WTC11 (cell line): ENCODE results near the gene ROR2. TPM values are rescaled to one million over a fixed set of nuclear protein-coding genes. Genes with fewer than 3 reads are reported as not detected.

Source experiments
- ATAC-seq: fragments of 200-7000 bp; cut with Tn5 transposase; 2 replicates; pipeline ENCODE4 v1.10.0; 2021; ENCODE audit warnings: mild to moderate bottlenecking, moderate library complexity
- CTCF ChIA-PET: fragments of 300-600 bp; sonication (Branson Sonifier 250); formaldehyde crosslinking; loops from one replicate; lab custom pipeline; 2021; ENCODE audit warnings: antibody characterized with exemption; lab: Charles Lee
- POLR2A ChIA-PET: fragments of 350-600 bp; sonication (Branson Sonifier 250); formaldehyde crosslinking; loops from one replicate; lab custom pipeline; 2021; ENCODE audit warnings: antibody characterized with exemption; lab: Charles Lee
- DNase-seq: peaks from one replicate; pipeline ENCODE4 v3.0.0; 2021; ENCODE audit warnings: low spot score
- H3K27ac Mint-ChIP-seq: 2 replicates; pipeline ENCODE4 v1.8.0; 2021; ENCODE audit warnings: mixed read lengths
- H3K27me3 Mint-ChIP-seq: 2 replicates; pipeline ENCODE4 v1.8.0; 2021; ENCODE audit warnings: low read depth, mild to moderate bottlenecking, moderate library complexity, mixed read lengths
- H3K36me3 Mint-ChIP-seq: 2 replicates; pipeline ENCODE4 v1.8.0; 2021; ENCODE audit warnings: mixed read lengths
- H3K4me1 Mint-ChIP-seq: 2 replicates; pipeline ENCODE4 v1.8.0; 2022; ENCODE audit warnings: mixed read lengths
- H3K4me3 Mint-ChIP-seq: 2 replicates; pipeline ENCODE4 v1.8.0; 2021; ENCODE audit warnings: mild to moderate bottlenecking, moderate library complexity, mixed read lengths
- H3K9me3 Mint-ChIP-seq: 2 replicates; pipeline ENCODE4 v1.8.0; 2021; ENCODE audit warnings: mixed read lengths
- ATF1 ChIP-seq: sonication (generic); formaldehyde crosslinking; IDR thresholded peaks from 2 replicates; pipeline ENCODE4 v1.8.1; 2023; ENCODE audit warnings: mild to moderate bottlenecking, moderate library complexity, missing genetic modification reagents
- ELF4 ChIP-seq: sonication (generic); formaldehyde crosslinking; IDR thresholded peaks from 2 replicates; pipeline ENCODE4 v1.8.1; 2022; ENCODE audit warnings: low read depth, mild to moderate bottlenecking, moderate library complexity, missing genetic modification reagents
- FOXJ3 ChIP-seq: sonication (generic); formaldehyde crosslinking; IDR thresholded peaks from 2 replicates; pipeline ENCODE4 v1.9.0; 2021; ENCODE audit warnings: missing genetic modification reagents, mild to moderate bottlenecking, borderline replicate concordance
- SMAD3 ChIP-seq: sonication (generic); formaldehyde crosslinking; IDR thresholded peaks from 2 replicates; pipeline ENCODE4 v1.8.0; 2022; ENCODE audit warnings: missing genetic modification reagents, mild to moderate bottlenecking, borderline replicate concordance
- ZNF219 ChIP-seq: sonication (generic); formaldehyde crosslinking; IDR thresholded peaks from 2 replicates; pipeline ENCODE4 v1.8.0; 2023; ENCODE audit warnings: missing genetic modification reagents, mild to moderate bottlenecking, borderline replicate concordance
- ZNF281 ChIP-seq: sonication (generic); formaldehyde crosslinking; IDR thresholded peaks from 2 replicates; pipeline ENCODE4 v1.8.0; 2023; ENCODE audit warnings: mild to moderate bottlenecking, missing genetic modification reagents
- ZNF396 ChIP-seq: fragments of 250-450 bp; sonication (Bioruptor Pico); IDR thresholded peaks from 2 replicates; pipeline ENCODE4 v1.8.0; 2021; ENCODE audit warnings: mild to moderate bottlenecking, moderate library complexity, borderline replicate concordance
- total RNA-seq: library from RNA; stranded (reverse); gene quantifications from 3 replicates; pipeline ENCODE4 v1.2.3, GENCODE V29; 2021
- TF ChIP-seq, protein P1 (sequence below): sonication (generic); formaldehyde crosslinking; IDR thresholded peaks from 2 replicates; pipeline ENCODE4 v1.8.1; 2022; ENCODE audit warnings: missing genetic modification reagents, borderline replicate concordance
- TF ChIP-seq, protein P2 (sequence below): fragments of 250-450 bp; sonication (Bioruptor Pico); IDR thresholded peaks from 2 replicates; pipeline ENCODE4 v1.8.0; 2021; ENCODE audit warnings: mild to moderate bottlenecking
- TF ChIP-seq, protein P3 (sequence below): sonication (generic); formaldehyde crosslinking; IDR thresholded peaks from 2 replicates; pipeline ENCODE4 v1.8.1; 2023; ENCODE audit warnings: mild to moderate bottlenecking, missing genetic modification reagents
- TF ChIP-seq, protein P4 (sequence below): fragments of 250-450 bp; sonication (Bioruptor Pico); IDR thresholded peaks from 2 replicates; pipeline ENCODE4 v1.9.0; 2021; ENCODE audit warnings: moderate library complexity, mild to moderate bottlenecking, inconsistent platforms, borderline replicate concordance

Gene ROR2
- total RNA-seq, 1 experiment from 2014 or later, result 19.8 TPM

DNA sequence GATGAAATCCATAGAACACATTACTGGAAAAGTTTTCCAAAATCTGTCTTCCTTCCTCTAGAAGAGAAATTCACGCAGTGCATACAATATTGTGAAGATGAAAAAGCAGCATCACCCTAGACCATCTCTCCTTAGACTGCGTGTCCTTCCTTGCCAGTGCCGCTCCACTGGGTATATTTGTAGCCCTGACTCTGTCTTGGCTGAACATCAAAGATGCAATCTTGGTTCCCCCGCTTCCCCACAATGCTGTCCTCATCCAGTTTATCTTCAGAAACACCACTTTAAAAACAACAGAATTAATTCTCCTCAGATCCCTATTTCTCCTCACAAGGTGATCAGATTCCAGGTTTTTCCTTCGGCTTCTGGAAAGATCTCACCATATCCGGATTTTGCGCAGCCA lies 53.9 kb downstream of the ROR2 start:
- H3K27ac Mint-ChIP-seq, result peak overlapping the region; percentile 5
- ChIA-PET POLR2A (no interaction called here), CTCF (interaction anchor here (1.0 kb wide), 1 partner anchor 59 kb away, joined by 3 read pairs; no protein-coding TSS in a partner anchor)
- ATAC-seq (no peak), DNase-seq (no peak)
- TF ChIP-seq, protein P1, sequence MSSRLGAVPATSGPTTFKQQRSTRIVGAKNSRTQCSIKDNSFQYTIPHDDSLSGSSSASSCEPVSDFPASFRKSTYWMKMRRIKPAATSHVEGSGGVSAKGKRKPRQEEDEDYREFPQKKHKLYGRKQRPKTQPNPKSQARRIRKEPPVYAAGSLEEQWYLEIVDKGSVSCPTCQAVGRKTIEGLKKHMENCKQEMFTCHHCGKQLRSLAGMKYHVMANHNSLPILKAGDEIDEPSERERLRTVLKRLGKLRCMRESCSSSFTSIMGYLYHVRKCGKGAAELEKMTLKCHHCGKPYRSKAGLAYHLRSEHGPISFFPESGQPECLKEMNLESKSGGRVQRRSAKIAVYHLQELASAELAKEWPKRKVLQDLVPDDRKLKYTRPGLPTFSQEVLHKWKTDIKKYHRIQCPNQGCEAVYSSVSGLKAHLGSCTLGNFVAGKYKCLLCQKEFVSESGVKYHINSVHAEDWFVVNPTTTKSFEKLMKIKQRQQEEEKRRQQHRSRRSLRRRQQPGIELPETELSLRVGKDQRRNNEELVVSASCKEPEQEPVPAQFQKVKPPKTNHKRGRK (CRISPR knock-in tag), result no peak
- TF ChIP-seq ZNF281 (CRISPR knock-in tag) (no peak), ATF1 (CRISPR knock-in tag) (no peak), ELF4 (no peak), ZNF219 (CRISPR knock-in tag) (no peak), ZNF396 (no peak), SMAD3 (CRISPR knock-in tag) (no peak)
- TF ChIP-seq, protein P2, sequence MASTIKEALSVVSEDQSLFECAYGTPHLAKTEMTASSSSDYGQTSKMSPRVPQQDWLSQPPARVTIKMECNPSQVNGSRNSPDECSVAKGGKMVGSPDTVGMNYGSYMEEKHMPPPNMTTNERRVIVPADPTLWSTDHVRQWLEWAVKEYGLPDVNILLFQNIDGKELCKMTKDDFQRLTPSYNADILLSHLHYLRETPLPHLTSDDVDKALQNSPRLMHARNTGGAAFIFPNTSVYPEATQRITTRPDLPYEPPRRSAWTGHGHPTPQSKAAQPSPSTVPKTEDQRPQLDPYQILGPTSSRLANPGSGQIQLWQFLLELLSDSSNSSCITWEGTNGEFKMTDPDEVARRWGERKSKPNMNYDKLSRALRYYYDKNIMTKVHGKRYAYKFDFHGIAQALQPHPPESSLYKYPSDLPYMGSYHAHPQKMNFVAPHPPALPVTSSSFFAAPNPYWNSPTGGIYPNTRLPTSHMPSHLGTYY (CRISPR knock-in tag), result no peak
- TF ChIP-seq, protein P3, sequence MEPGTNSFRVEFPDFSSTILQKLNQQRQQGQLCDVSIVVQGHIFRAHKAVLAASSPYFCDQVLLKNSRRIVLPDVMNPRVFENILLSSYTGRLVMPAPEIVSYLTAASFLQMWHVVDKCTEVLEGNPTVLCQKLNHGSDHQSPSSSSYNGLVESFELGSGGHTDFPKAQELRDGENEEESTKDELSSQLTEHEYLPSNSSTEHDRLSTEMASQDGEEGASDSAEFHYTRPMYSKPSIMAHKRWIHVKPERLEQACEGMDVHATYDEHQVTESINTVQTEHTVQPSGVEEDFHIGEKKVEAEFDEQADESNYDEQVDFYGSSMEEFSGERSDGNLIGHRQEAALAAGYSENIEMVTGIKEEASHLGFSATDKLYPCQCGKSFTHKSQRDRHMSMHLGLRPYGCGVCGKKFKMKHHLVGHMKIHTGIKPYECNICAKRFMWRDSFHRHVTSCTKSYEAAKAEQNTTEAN (CRISPR knock-in tag), result no peak
- TF ChIP-seq, all 79 proteins: peak for 0
- Mint-ChIP-seq H3K9me3 (no peaks in the 10 kb centered on the region), H3K4me3 (no peak overlapping the region), H3K36me3 (no peaks in the 10 kb centered on the region), H3K27me3 (no peaks in the 10 kb centered on the region), H3K4me1 (peaks cover 68% of the 10 kb centered on the region)

GRCh38 chr9:91894536-91894935 lies 55.5 kb downstream of the ROR2 start:
- Mint-ChIP-seq H3K36me3 (no peaks in the 10 kb centered on the region), H3K4me1 (peaks cover 74% of the 10 kb centered on the region), H3K27me3 (no peaks in the 10 kb centered on the region), H3K9me3 (no peaks in the 10 kb centered on the region), H3K27ac (peak overlapping the region; percentile 46; the same call in 1 of the 2 replicates), H3K4me3 (peak overlapping the region; percentile 9; the same call in 1 of the 2 replicates)
- TF ChIP-seq, protein P4, sequence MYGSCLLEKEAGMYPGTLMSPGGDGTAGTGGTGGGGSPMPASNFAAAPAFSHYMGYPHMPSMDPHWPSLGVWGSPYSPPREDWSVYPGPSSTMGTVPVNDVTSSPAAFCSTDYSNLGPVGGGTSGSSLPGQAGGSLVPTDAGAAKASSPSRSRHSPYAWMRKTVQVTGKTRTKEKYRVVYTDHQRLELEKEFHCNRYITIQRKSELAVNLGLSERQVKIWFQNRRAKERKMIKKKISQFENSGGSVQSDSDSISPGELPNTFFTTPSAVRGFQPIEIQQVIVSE (CRISPR knock-in tag), result no peak
- TF ChIP-seq FOXJ3 (CRISPR knock-in tag) (no peak), ATF1 (CRISPR knock-in tag) (no peak), ZNF281 (CRISPR knock-in tag) (no peak)
- ATAC-seq, result peak; percentile 47
- CTCF ChIA-PET, result no interaction called here
- no peak for DNase-seq
- POLR2A ChIA-PET, result no interaction called here
